Activated CD8-positive, alpha-beta memory T cell treated with anti-CD3 and anti-CD28 coated beads, Interleukin-2, amount 50 U/mL, for 4 hours (primary cell): ENCODE data around the gene CLIP2.
"Not testable (repeated sequence)": the region's sequence is repeated elsewhere in the genome, so short reads cannot be mapped to it uniquely, and the experiment has no call there.

Experiments used
- DNase-seq: peaks from one replicate; pipeline ENCODE4 v3.0.0-alpha.2; 2020

Gene CLIP2

DNA sequence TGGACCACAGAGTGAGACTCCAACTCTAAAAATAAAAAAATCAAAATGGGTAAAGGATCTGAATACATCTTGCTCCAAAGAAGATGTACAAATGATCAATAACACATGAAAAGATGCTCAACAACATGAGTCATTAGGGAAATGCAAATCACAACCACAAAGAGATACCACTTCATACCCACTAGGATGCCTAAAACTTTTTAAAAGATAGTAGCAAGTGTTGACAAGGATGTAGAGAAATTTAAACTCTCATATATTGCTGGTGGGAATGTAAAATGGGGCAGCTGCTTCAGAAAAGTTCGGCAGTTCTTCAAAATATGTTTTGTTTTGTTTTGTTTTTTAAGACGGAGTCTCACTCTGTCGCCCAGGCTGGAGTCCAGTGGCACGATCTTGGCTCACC, 118.8 kb downstream of the CLIP2 start:
- DNase-seq, result no peak

DNA sequence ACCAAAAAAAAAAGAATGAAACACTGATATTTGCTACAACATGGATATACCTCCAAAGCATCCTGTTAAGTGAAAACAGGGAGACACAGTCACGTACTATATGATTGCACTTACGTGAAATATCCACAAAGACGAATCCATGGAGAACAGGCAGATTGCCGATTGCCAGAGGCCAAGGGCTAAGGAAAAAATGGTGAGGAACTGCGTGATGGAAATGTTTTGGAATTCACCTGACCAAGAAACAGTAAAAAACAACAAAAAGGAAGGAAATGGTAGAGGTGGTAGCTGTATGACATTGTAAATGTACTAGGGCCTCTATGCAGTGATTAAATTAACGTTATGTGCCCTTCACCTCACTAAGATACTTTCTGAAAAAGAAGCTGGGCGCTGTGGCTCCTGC, 120.4 kb downstream of the CLIP2 start:
- no peak for DNase-seq

DNA sequence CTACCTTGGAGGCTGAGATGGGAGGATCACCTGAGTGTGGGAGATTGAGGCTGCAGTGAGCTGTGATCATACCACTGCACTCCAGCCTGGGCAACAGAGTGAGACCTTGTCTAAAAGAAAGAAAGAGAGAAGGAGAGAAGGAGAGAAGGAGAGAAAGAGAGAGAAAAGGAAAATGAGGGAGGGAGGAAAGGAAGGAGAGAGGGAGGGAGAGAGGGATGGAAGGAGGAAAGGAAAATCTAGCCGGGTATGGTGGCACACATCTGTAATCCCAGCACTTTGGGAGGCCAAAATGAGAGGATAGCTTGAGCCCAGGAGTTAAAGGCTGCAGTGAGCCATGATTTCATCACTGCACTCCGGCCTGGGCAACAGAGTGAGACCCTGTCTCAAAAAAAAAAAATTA, 121.6 kb downstream of the CLIP2 start:
- DNase-seq, result no peak

DNA sequence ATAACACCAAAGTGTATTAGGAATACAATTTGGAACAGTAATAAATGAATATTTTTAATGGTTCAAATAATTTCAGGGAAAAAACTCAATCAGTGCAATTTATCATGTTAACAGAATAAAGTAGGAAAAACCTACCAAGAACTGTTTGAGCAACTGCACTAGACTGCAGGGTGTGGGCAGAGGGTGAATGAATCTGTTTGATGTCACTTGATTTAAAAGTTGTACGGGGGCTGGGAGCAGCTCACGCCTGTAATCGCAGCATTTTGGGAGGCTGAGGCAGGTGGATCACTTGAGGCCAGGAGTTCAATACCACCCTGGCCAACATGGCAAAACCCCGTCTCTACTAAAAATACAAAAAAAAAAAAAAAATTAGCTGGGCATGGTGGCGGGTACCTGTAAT, 122.4 kb downstream of the CLIP2 start:
- not testable (repeated sequence) for DNase-seq

DNA sequence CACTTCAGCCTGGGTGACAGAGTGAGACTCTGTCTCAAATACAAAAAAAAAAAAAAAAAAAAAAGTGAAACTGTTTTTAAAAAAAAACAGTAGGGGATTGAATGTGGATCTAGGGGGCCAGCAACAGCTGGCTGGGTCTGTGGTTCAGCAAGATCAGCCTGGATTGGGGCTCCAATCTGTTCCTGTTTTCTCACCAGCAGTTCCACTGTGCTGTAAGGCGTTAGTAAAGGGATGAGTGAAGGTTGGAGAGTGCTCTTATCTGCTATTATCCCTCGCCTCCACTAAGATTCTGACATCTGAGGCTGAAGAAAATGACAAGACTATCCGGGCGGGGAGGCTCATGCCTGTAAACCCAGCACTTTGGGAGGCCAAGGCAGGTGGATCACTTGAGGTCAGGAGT, 122.8 kb downstream of the CLIP2 start:
- DNase-seq, result no peak

DNA sequence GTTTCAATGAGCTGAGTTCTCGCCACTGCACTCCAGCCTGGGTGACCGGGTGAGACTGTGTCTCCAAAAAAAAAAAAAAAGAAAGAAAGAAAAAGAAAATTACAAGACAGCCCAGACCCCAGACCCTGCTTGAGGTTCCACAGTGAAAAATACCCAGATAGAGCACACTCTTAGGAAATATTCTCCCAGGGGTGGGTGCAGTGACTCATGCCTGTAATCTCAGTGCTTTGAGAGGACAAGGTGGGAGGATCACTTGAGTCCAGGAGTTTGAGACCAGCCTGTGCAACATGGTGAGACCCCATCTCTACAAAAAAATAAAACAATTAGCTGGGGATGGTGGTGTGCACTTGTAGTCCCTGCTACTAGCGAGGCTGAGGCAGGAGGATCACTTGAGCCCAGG, 123.4 kb downstream of the CLIP2 start:
- no peak for DNase-seq

DNA sequence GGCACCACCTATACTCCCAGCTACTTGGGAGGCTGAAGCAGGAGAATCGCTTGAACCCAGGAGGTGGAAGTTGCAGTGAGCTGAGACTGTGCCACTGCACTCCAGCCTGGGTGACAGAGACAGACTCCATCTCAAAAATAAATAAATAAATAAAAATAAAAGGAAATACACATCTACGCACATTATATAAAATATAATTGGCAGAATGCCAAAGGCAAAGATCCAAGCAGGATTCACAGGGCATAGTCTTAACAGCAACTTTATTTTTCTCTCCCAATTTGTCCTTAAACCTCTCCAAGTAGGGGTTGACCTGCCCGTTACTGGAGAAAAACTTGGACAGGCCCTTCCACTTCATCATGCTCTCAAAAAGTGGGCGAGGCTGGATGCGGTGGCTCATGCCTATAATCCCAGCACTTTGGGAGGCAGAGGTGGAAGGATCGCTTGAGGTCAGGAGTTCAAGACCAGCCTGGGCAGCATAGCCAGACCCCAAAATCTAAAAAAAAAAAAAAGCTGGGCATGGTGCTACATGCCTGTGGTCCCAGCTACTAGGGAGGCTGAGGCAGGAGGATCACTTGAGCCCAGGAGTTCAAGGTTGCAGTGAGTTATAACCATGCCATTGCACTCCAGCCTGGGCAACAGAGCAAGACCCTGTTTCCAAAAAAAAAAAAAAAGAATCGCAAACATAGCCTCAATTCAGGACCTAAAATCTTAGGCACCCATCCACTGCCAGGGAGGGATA, 125.6 kb downstream of the CLIP2 start:
- DNase-seq, result not testable (repeated sequence)

DNA sequence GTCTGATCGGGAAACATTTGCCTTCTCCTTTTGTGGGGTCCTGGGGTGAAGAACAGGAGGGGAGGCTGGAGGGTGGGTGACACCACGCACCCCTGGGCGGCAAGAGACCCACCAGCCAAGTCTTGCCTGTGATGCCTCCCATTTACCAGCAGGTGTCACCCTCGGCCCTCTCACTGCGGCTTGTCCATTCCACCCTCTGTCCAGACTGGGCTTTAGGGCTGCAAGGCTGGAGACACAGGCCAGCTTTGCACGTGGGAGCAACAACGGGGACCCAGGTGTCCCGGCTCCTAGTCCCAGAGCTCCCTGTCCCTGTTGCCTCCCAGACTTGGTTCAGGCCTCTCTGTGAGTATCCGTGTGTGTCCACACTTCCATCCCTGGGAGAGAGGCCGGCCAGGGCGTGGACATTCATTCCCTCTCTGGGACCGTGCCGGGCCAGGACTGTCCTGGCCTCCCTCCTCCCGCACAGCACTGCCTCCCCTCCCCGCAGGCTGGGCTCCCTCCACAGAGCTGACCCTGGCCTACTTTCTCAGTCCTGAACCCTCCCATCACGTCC, 128.3 kb downstream of the CLIP2 start:
- peak; percentile 55 for DNase-seq

DNA sequence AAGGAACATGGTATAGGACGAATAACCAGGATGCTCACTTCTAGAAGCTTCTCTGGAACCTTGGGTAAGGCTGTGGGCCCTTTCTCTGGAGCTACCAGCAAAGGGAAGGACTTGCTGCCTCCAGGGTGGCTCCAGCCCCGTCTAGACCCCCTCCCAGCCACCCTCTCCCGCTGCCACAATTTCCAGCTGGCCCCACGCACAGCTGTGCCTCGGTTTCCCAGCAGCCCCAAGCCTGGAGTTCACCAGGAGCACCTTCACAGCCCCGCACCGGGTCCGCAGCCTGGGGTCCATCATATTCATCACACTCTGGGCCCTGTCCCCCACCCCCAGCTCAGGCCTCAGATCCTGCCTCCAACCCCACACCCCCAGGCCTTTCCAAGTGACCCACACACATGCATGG, 128.9 kb downstream of the CLIP2 start:
- DNase-seq, result no peak

DNA sequence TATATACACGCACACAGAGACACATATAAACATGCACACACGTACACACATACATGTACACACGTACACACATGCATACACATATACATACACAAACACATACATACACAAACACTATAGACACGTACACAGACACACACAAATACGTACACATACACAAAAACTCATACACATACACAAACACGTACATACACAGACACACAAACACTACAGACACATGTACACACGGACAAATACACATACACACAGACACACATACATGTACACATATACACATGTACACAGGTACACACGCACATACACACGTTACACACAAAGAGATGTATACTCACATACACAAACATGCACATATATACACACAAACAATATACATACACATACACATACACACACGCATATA, 129.3 kb downstream of the CLIP2 start:
- DNase-seq, result no peak

DNA sequence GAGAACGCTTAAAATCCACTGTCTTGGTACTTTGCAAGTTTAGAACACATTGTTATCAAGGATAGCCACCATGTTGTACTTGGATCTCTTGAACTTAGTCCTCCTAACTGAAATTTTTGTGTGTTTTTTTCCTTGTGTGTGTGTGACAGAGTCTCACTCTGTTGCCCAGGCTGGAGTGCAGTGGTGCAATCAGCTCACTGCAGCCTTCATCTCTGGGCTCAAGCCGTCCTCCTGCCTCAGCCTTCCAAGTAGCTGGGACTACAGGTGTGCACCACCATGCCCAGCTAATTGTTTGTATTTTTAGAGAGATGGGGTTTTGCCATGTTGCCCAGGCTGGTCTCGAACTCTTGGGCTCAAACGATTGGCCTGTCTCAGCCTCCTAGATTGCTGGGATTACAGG, 130.0 kb downstream of the CLIP2 start:
- not testable (repeated sequence) for DNase-seq

DNA sequence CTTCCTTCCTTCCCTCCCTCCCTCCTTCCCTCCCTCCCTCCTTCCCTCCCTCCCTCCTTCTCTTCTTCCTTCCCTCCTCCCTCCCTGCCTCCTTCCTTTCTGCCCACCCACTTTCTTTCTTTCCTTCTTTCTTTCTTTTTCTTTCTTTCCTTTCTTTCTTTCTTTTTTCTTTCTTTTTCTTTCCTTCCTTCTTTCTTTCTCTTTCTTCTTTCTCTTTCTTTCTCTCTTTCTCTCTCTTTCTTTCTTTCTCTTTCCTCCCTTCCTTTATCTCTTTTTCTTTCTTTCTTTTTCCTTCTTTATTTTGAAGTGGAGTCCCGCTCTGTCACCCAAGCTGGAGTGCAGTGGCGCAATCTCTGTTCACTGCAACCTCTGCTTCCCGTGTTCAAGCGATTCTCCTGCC, 130.8 kb downstream of the CLIP2 start:
- no peak for DNase-seq

DNA sequence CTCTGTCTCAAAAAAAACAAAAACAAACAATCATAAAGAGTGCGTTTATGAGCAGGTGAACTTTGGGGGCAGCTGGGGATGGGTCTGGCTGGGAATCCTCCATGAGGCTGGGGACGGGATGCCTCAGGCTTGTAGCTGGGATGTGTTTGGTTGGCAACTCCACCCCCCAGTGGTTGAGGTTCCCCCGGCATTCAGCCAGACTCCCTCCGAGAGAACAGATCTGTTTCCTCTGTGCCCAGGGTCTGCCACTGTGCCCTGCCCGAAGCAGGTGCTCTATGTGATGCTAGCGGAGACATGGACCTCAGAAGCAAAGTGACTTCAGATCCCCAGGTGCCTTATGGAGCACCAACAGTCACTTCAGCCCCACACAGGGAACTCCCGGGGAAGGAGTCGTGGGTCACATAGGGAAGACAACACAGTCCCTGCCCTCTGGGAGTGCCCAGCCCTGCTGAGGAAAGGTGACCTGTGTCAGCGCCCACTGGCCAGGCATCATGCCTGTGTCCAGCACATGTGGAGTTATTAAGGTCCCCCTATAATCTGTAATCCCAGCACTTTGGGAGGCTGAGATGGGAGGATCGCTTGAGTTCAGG, 135.2 kb downstream of the CLIP2 start:
- DNase-seq, result no peak

DNA sequence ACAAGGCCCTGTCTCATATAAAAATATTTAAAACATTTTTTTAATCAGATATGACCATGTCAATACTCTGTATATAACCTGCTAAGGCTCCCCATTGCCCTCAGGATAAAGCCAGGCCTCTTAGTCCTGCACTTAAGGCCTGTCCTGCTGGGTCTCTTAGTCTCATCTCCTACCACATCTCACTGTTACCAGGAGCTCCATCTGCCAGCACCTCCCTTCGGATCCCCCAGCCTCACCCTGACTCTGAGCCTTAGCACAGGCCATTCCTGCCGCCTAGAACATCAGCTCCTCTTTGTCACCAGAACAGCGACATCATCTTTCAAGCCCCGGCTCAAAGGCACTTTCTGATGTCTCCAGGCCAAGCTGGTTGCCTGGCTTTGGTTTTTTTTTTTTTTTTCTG, 138.8 kb downstream of the CLIP2 start:
- DNase-seq, result no peak

DNA sequence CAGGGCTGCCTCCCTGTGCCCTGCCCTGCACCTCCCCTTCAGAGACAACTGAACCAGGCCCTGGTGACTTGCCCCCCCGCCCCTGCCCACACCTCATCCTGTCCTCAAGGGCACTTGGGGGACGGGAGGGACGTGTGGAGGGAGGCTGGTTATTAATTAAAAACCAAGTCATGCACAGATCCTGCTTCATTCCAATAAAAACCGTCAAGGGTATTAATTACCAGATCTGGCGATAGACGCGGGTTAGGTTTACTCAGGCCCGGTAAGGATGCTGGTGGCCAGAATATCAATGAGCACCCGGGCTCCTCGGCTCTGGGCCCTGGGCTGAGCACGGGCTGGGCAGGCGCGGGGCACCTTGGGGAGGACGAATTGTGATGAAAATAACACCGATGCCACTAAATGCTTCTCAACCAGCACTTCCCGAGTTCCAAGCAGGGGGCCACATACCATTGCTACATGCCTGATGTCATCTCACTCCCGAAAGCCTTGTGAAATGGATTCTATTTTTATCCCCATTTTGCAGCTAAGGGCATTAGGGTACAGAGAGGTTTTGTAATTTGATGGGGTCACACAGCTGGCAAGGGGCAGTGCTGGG, 140.0 kb downstream of the CLIP2 start:
- no peak for DNase-seq

DNA sequence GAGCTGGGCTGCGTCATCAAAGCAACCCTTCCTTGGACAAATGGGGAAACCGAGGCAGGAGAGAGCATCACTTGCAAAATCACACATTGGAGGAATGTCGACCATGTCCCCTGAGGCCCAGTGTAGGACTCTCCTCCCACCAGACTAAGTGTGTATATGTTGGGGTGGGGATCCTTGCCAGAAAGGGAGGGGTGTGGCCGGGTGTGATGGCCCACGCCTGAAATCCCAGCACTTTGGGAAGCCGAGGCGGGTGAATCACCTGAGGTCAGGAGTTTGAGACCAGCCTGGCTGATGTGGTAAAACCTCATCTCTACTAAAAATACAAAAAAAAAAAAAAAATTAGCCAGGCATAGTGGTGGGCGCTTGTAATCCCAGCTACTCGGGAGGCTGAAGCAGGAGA, 141.2 kb downstream of the CLIP2 start:
- not testable (repeated sequence) for DNase-seq

DNA sequence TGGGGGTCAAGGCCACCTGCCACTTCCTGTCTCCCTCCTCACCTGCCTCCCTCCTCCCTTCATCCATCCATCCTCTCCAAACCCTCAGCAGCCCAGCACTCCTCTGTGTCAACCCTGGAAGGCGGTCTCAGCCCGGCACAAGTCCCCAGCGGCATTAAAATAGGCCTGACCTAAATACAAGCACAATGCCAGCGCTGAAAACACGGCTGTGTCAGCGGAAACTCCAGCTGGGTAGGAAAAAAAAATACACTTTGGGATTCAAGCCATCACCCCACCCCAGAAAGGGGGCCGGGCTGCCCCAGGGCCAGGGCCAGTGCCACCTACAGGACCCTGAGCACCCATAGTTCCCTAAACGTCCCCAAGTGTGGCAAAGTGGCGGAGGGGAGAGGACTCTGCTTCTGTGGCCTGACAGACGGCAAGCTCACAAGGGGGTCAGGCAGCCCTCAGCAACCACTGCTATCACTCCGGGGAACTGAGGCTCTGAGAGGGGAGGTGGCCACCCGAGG, 141.8 kb downstream of the CLIP2 start:
- DNase-seq, result no peak

DNA sequence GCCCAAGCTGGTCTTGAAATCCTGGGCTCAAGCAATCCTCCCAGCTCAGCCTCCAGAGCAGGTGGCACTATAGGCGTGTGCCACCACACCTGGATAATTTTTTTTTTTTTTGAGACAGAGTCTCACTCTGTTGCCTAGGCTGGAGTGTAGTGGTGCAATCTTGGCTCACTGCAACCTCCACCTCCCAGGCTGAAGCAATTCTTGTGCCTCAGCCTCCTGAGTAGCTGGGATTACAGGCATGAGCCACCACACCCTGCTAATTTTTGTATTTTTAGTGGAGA, 148.0 kb downstream of the CLIP2 start:
- DNase-seq, result not testable (repeated sequence)

DNA sequence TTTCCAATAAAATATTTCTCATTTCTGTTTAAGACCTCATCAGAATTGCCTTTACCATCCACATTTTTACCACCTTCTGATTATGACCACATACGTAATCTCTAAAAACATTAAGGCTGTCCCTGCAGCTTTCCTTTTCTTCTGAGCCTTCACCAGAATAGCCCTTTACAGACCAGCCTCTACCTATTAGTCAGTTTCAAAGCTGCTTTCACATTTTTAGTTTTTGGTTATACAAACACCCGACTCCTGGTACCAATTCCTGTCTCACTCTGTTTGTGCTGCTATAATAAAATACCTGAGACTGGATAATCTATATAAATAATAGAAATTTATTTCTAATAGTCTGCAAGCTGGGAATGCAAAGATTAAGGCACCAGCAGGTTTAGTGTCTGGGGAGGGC, 149.1 kb downstream of the CLIP2 start:
- no peak for DNase-seq

DNA sequence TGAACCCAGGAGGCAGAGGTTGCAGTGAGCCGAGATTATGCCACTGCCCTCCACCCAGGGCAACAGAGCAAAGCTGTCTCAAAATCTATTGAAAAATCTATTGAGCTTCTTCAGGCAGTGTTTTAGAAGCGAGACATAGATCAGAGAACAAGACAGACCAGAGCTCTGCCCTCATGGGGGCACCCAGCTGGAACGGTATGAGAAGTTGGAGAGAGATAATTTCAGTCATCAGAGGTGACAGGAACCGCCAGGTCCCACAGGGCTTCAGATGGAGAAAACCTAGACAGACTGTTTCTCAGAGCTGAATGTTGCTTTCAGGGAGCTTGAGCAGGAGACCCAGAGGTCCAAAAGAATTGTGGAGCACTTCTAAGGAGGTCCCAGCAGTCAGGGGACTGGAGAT, 150.3 kb downstream of the CLIP2 start:
- no peak for DNase-seq

DNA sequence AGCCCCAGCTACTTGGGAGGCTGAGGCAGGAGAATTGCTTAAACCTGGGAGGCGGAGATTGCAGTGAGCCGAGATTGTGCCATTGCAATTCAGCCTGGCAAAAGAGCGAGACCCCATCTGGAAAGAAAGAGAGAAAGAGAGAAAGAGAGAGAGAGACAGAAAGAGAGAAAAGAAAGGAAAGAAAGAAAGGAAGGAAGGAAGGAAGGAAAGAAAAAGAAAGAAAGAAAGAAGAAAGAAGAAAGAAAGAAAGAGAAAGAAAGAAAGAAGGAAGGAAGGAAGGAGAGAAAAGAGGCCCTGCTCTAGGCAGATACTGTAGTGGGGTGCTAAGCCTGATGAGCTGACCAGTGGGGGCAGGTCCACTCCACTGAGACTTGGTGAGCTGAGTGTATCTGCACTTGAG, 150.9 kb downstream of the CLIP2 start:
- not testable (repeated sequence) for DNase-seq

DNA sequence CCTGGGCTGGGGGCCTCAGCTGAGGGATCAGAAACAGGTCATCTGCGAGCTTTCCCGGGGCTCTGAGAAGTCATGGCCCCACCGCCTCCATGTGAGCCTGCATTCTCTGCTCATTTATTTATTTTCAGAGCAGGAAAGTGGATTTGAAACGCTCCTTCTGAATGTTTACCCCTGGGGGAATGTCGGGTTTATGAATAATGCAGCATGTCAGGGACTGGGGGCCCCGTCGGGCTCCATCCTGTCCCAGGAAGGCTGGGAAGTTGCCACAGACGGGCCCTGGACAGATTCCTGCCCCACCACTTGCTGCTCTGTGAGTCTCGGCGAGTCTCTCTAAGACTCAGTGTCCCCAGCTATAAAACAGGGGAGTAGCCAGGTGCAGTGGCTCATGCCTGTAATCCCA, 152.6 kb downstream of the CLIP2 start:
- DNase-seq, result no peak

DNA sequence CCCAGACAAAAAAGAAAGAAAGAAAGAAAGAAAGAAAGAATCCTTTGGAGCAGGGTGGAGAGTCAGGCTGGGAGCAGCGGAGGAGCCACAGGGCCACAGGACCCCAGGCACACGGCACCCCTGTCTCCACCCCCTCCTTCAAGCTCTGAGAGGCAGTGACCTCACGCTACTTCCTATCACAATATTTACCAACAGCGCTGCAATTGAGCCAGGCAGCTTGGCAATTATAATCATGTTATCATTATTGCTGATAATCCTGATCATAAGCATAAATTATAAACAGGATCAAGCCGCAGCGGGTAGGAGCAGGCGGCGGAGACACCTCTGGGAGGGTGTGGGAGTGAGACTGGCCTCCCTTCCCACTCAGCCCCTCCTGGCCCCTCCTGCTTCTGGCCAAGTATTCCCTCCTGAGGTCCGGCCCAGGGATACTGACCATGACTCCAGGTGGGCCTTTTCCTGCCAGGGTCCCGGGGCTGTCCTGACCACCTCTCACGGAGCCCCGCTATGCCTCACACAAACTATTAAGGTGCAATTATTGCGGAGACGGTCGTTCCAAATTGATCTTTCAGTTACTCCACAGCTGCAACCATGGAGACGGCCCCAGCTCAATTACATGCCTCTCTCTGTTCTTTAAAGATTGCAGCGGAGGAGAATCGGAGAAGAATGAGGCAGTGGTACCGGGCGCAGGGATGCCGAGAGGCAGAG, 154.5 kb downstream of the CLIP2 start:
- no peak for DNase-seq

DNA sequence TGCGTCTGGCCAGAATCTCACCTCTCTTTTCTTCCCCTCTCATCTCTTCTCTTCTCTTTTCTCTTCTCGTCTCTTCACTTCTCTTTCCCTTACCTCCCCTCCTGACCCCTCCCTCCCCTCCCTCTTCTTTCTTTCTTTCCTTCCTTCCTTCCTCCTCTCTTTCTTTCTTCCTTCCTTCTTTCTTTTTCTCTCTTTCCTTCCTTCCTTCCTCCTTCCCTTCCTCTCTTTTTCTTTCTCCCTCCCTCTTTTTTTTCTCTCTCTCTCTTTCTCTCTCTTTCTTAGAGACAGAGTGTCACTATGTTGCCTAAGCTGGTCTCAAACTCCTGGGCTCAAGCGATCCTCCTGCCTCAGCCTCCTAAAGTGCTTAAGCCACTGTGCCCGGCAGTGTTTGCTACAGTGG, 159.9 kb downstream of the CLIP2 start:
- DNase-seq, result no peak
